ENCODE data around the gene KLF6. TPM values are rescaled to one million over a fixed set of nuclear protein-coding genes. Genes with fewer than 3 reads are reported as not detected.

The KLF6 gene
- total and polyA plus RNA-seq, 2 donors (not counting 3 experiments of a cell fraction or from before 2014, with no cell fraction given): 183 to 307 TPM

DNA sequence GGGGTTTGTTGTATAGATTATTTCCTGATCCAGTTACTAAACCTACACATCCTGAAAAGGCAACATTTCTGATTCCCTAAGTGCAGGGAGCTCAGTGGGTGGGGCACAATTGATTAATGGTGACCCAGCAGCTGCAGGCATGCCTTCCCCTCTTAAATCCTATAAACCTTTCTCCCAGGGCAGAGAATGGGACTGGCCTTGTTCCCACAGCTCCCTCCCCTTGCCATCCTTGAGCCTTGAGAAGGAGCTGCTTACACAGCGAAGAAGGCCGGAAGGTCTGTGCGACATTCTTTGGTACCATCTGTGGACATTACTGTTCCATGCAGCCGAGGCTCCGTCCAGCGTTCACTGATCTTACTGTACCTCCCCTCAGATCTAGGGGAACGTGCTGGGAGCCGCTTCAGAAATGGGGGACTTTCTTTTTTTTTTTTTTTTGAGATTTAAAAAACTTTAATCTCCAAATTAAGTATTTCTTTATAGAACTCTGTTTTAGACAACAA lies 14.3 kb downstream of the KLF6 start:
- Histone ChIP-seq H3K9me1 (replicated peaks; ENCODE audit: control insufficient read depth, extremely low read depth, insufficient read depth, low read length) (no peaks in the 10 kb centered on the region), H3K27ac (ENCODE audit: insufficient read depth, low read depth, low read length) (no peak overlapping the region), H3K79me2 (ENCODE audit: control insufficient read depth, insufficient read depth, low read length) (no peaks in the 10 kb centered on the region), H3K36me3 (ENCODE audit: control insufficient read depth in 2 of 2, extremely low read depth in 1 of 2, insufficient read depth in 2 of 2, low read length in 2 of 2) (no peaks in the 10 kb centered on the region), H3K4me1 (ENCODE audit: control insufficient read depth, extremely low read depth, insufficient read depth, low read length) (no peaks in the 10 kb centered on the region), H2AFZ (ENCODE audit: low read depth, low read length) (no peak overlapping the region), H3K27me3 (ENCODE audit: control insufficient read depth in 2 of 2, insufficient read depth in 2 of 2, low read length in 2 of 2) (no peaks in the 10 kb centered on the region), H4K20me1 (replicated peaks; ENCODE audit: control insufficient read depth, extremely low read depth, insufficient read depth, low read length) (no peaks in the 10 kb centered on the region), H3K9ac (replicated peaks; ENCODE audit: extremely low read depth, insufficient read depth, low read length) (no peak overlapping the region), H3K4me3 (replicated peaks in 1 of 3; ENCODE audit: insufficient read depth in 1 of 3, low read depth in 1 of 3, low read length in 3 of 3) (no peak overlapping the region), H3K9me3 (replicated peaks; ENCODE audit: control insufficient read depth, insufficient read depth, low read length) (no peaks in the 10 kb centered on the region), H3K4me2 (ENCODE audit: insufficient read depth, low read length) (no peak overlapping the region)
- dilution Hi-C loops (cut with MboI; ENCODE audit: extremely low pct_ligation_motif_present, low sequenced_read_pairs) (no loop called here), intact Hi-C loops (cut with micrococcal nuclease) (no loop called here)
- TF ChIP-seq POLR2A (IDR thresholded peaks at IDR 0.05; ENCODE audit: low read depth, low read length) (no peak), EZH2 (IDR thresholded peaks at IDR 0.05; ENCODE audit: borderline replicate concordance, low read depth, low read length, severe bottlenecking) (no peak), POLR2AphosphoS5 (IDR thresholded peaks at IDR 0.05; ENCODE audit: insufficient read depth, low read depth, low read length) (no peak), FOS (IDR thresholded peaks at IDR 0.05; ENCODE audit: borderline replicate concordance, insufficient read depth, low read length) (no peak), MYC (IDR thresholded peaks at IDR 0.05; ENCODE audit: low read depth, low read length) (no peak), JUN (IDR thresholded peaks at IDR 0.05; ENCODE audit: borderline replicate concordance, insufficient read depth, insufficient read length, low read depth) (no peak)
- TF ChIP-seq, protein P1, sequence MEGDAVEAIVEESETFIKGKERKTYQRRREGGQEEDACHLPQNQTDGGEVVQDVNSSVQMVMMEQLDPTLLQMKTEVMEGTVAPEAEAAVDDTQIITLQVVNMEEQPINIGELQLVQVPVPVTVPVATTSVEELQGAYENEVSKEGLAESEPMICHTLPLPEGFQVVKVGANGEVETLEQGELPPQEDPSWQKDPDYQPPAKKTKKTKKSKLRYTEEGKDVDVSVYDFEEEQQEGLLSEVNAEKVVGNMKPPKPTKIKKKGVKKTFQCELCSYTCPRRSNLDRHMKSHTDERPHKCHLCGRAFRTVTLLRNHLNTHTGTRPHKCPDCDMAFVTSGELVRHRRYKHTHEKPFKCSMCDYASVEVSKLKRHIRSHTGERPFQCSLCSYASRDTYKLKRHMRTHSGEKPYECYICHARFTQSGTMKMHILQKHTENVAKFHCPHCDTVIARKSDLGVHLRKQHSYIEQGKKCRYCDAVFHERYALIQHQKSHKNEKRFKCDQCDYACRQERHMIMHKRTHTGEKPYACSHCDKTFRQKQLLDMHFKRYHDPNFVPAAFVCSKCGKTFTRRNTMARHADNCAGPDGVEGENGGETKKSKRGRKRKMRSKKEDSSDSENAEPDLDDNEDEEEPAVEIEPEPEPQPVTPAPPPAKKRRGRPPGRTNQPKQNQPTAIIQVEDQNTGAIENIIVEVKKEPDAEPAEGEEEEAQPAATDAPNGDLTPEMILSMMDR (IDR thresholded peaks at IDR 0.05; ENCODE audit: extremely low read depth in 1 of 2, insufficient read depth in 1 of 2, low read depth in 1 of 2, low read length in 2 of 2): no peak
- TF ChIP-seq, protein P2, sequence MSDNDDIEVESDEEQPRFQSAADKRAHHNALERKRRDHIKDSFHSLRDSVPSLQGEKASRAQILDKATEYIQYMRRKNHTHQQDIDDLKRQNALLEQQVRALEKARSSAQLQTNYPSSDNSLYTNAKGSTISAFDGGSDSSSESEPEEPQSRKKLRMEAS (IDR thresholded peaks at IDR 0.05; ENCODE audit: insufficient read depth, insufficient read length): no peak
- no peak for DNase-seq (ENCODE audit: low read depth, low spot score)
- no TSS peak for BruUV-seq (replicated peaks)
- no peak for FAIRE-seq
- ChIA-PET CTCF (no interaction called here), POLR2A (no interaction called here)

All from endothelial cell of umbilical vein (primary cell).